HepG2 (cell line): ENCODE data around the gene KRTAP5-1.

Experiments
- CC2D1A ChIP-seq: sonication (generic); formaldehyde crosslinking; IDR thresholded peaks from 2 replicates; pipeline ENCODE4 v1.8.1; 2023; ENCODE audit warnings: mild to moderate bottlenecking, missing genetic modification reagents
- FOXK2 ChIP-seq: fragments of 450-650 bp; IDR thresholded peaks from 2 replicates; pipeline ENCODE4 v1.6.1; 2016
- NONO ChIP-seq, 2 experiments: fragments of 450-650 bp in 1 of 2; sonication (generic) in 1 of 2; formaldehyde crosslinking in 1 of 2; IDR thresholded peaks in 1 of 2; conservative IDR thresholded peaks in 1 of 2; 2 replicates each; pipeline versions ENCODE4 v1.6.1 to v1.8.0; 2017 to 2022; ENCODE audit warnings: mild to moderate bottlenecking in 1 of 2, missing genetic modification reagents in 1 of 2, moderate library complexity in 1 of 2
- PRMT3 ChIP-seq: sonication (generic); formaldehyde crosslinking; IDR thresholded peaks from 2 replicates; pipeline ENCODE4 v1.8.1; 2022; ENCODE audit warnings: low read depth, mild to moderate bottlenecking, moderate library complexity, missing genetic modification reagents, borderline replicate concordance
- RXRA ChIP-seq: sonication (generic); formaldehyde crosslinking; IDR thresholded peaks from 2 replicates; pipeline ENCODE4 v1.5.1; 2020; ENCODE audit warnings: missing genetic modification reagents
- SSRP1 ChIP-seq: IDR thresholded peaks from 2 replicates; pipeline ENCODE4 v1.6.1; 2016; ENCODE audit warnings: control low read depth
- ZFX ChIP-seq: sonication (generic); formaldehyde crosslinking; IDR thresholded peaks from 2 replicates; pipeline ENCODE4 v1.4.0; 2020; ENCODE audit warnings: mild to moderate bottlenecking, low read depth, missing genetic modification reagents, moderate library complexity
- ZNF737 ChIP-seq: sonication (generic); formaldehyde crosslinking; IDR thresholded peaks from 2 replicates; pipeline ENCODE4 v1.5.0; 2020; ENCODE audit warnings: missing genetic modification reagents, mild to moderate bottlenecking, borderline replicate concordance
- TF ChIP-seq, protein P1 (sequence below): sonication (generic); formaldehyde crosslinking; IDR thresholded peaks from 2 replicates; pipeline ENCODE4 v1.5.0; 2020; ENCODE audit warnings: mild to moderate bottlenecking, missing genetic modification reagents, moderate library complexity
- TF ChIP-seq, protein P2 (sequence below): sonication (generic); formaldehyde crosslinking; IDR thresholded peaks from 2 replicates; pipeline ENCODE4 v1.4.0; 2020; ENCODE audit warnings: missing genetic modification reagents, borderline replicate concordance
- TF ChIP-seq, protein P3 (sequence below), 2 experiments: IDR thresholded peaks; 2 replicates each; pipeline ENCODE4 v1.6.1; 2011 to 2012; ENCODE audit warnings: low read length in 2 of 2, borderline replicate concordance in 1 of 2, low read depth in 1 of 2, mild to moderate bottlenecking in 1 of 2, moderate library complexity in 1 of 2

DNA sequence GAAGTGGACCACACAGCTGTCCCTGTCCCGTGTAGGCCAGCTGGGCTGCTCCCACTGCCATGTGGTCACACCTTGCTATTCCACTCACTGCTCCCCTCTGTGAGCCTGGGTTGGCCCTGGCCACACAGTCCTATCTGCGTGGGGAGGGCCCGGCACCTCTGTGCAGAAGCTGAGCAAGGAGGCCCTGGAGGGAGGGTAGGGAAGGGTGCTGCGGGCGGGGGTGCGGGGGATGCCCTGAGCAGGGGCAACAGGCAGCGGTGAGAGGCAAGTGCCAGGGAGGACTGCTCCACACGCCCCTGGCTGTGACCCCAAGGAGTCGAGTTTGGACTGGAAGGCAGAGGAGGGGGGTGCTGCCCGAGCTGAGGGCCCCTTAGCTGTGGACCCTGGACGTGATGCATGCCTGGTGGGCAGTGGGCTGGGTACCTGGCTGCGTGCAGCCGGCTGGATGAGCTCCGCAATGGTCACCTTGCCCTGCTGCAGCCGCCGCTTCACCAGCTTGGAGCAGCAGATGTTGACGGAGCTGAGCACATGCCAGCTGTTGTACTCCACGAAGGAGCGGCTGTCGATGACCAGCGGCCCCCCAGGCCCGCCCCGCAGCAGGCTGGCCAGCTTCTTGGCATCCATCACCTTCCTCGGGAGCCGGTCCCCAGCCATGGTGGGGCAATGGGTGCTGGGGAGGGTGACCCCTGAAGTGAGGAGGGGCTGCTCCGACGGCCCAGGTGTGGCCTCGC, 19.7 kb downstream of the KRTAP5-1 start:
- TF ChIP-seq, protein P1, sequence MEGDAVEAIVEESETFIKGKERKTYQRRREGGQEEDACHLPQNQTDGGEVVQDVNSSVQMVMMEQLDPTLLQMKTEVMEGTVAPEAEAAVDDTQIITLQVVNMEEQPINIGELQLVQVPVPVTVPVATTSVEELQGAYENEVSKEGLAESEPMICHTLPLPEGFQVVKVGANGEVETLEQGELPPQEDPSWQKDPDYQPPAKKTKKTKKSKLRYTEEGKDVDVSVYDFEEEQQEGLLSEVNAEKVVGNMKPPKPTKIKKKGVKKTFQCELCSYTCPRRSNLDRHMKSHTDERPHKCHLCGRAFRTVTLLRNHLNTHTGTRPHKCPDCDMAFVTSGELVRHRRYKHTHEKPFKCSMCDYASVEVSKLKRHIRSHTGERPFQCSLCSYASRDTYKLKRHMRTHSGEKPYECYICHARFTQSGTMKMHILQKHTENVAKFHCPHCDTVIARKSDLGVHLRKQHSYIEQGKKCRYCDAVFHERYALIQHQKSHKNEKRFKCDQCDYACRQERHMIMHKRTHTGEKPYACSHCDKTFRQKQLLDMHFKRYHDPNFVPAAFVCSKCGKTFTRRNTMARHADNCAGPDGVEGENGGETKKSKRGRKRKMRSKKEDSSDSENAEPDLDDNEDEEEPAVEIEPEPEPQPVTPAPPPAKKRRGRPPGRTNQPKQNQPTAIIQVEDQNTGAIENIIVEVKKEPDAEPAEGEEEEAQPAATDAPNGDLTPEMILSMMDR (CRISPR knock-in tag) = no peak
- TF ChIP-seq, protein P2, sequence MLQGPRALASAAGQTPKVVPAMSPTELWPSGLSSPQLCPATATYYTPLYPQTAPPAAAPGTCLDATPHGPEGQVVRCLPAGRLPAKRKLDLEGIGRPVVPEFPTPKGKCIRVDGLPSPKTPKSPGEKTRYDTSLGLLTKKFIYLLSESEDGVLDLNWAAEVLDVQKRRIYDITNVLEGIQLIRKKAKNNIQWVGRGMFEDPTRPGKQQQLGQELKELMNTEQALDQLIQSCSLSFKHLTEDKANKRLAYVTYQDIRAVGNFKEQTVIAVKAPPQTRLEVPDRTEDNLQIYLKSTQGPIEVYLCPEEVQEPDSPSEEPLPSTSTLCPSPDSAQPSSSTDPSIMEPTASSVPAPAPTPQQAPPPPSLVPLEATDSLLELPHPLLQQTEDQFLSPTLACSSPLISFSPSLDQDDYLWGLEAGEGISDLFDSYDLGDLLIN (CRISPR knock-in tag) = no peak
- no peak for TF ChIP-seq ZFX
- no peak for TF ChIP-seq PRMT3
- TF ChIP-seq RXRA (CRISPR knock-in tag) = no peak
- TF ChIP-seq CC2D1A (CRISPR knock-in tag) = no peak
- TF ChIP-seq, protein P3, sequence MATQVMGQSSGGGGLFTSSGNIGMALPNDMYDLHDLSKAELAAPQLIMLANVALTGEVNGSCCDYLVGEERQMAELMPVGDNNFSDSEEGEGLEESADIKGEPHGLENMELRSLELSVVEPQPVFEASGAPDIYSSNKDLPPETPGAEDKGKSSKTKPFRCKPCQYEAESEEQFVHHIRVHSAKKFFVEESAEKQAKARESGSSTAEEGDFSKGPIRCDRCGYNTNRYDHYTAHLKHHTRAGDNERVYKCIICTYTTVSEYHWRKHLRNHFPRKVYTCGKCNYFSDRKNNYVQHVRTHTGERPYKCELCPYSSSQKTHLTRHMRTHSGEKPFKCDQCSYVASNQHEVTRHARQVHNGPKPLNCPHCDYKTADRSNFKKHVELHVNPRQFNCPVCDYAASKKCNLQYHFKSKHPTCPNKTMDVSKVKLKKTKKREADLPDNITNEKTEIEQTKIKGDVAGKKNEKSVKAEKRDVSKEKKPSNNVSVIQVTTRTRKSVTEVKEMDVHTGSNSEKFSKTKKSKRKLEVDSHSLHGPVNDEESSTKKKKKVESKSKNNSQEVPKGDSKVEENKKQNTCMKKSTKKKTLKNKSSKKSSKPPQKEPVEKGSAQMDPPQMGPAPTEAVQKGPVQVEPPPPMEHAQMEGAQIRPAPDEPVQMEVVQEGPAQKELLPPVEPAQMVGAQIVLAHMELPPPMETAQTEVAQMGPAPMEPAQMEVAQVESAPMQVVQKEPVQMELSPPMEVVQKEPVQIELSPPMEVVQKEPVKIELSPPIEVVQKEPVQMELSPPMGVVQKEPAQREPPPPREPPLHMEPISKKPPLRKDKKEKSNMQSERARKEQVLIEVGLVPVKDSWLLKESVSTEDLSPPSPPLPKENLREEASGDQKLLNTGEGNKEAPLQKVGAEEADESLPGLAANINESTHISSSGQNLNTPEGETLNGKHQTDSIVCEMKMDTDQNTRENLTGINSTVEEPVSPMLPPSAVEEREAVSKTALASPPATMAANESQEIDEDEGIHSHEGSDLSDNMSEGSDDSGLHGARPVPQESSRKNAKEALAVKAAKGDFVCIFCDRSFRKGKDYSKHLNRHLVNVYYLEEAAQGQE (IDR thresholded peaks at IDR 0.05; ENCODE audit: borderline replicate concordance in 1 of 2, low read depth in 1 of 2, low read length in 2 of 2) = no peak
- TF ChIP-seq FOXK2 = no peak
- no peak for TF ChIP-seq NONO (IDR thresholded peaks at IDR 0.05)
- no peak for TF ChIP-seq NONO (CRISPR knock-in tag; conservative IDR thresholded peaks at IDR 0.05)
- TF ChIP-seq ZNF737 (CRISPR knock-in tag) = no peak
- TF ChIP-seq SSRP1 (CRISPR knock-in tag) = no peak
